ENCODE data around the gene NME7.
"Not testable (repeated sequence)": the region's sequence is repeated elsewhere in the genome, so short reads cannot be mapped to it uniquely, and the experiment has no call there.

Gene NME7

GRCh38 chr1:169305356-169305755 is 62.2 kb downstream of the NME7 start:
- DNase-seq (ENCODE audit: low spot score) = no peak

- no peak for DNase-seq (ENCODE audit: low spot score)
These were observed 66.7 kb downstream of the NME7 start for GRCh38 chr1:169300854-169301253.

- DNase-seq (ENCODE audit: low spot score) = no peak
These were observed 69.2 kb downstream of the NME7 start for GRCh38 chr1:169298441-169298840.

- DNase-seq (ENCODE audit: low spot score) = no peak
These were observed 71.8 kb downstream of the NME7 start for GRCh38 chr1:169295846-169296245.

- no peak for DNase-seq (ENCODE audit: low spot score)
These were observed 72.2 kb downstream of the NME7 start for GRCh38 chr1:169295425-169295824.

- DNase-seq (ENCODE audit: low spot score) = no peak
These were observed 78.6 kb downstream of the NME7 start for GRCh38 chr1:169289016-169289415.

- DNase-seq (ENCODE audit: low spot score) = no peak
These were observed 79.6 kb downstream of the NME7 start for GRCh38 chr1:169288011-169288414.

GRCh38 chr1:169287280-169287679 is 80.3 kb downstream of the NME7 start:
- no peak for DNase-seq (ENCODE audit: low spot score)

- not testable (repeated sequence) for DNase-seq (ENCODE audit: low spot score)
These were observed 86.0 kb downstream of the NME7 start for GRCh38 chr1:169281562-169281961.

- no peak for DNase-seq (ENCODE audit: low spot score)
These were observed 96.5 kb downstream of the NME7 start for GRCh38 chr1:169271098-169271497.

GRCh38 chr1:169266133-169266532 is 101.5 kb downstream of the NME7 start:
- no peak for DNase-seq (ENCODE audit: low spot score)

- DNase-seq (ENCODE audit: low spot score) = no peak
These were observed 104.5 kb downstream of the NME7 start for GRCh38 chr1:169263059-169263458.

- DNase-seq (ENCODE audit: low spot score) = no peak
These were observed 105.7 kb downstream of the NME7 start for GRCh38 chr1:169261884-169262283.

- DNase-seq (ENCODE audit: low spot score) = no peak
These were observed 107.0 kb downstream of the NME7 start for GRCh38 chr1:169260478-169261151.

GRCh38 chr1:169259816-169260215 is 107.8 kb downstream of the NME7 start:
- DNase-seq (ENCODE audit: low spot score) = no peak

- DNase-seq (ENCODE audit: low spot score) = no peak
These were observed 116.8 kb downstream of the NME7 start for GRCh38 chr1:169250795-169251194.

GRCh38 chr1:169250022-169250421 is 117.6 kb downstream of the NME7 start:
- no peak for DNase-seq (ENCODE audit: low spot score)

- DNase-seq (ENCODE audit: low spot score) = no peak
These were observed 118.0 kb downstream of the NME7 start for GRCh38 chr1:169249611-169250010.

GRCh38 chr1:169245706-169246105 is 121.9 kb downstream of the NME7 start:
- no peak for DNase-seq (ENCODE audit: low spot score)

- peak; percentile 6 for DNase-seq (ENCODE audit: low spot score)
These were observed 127.0 kb downstream of the NME7 start for GRCh38 chr1:169240449-169241232.

- no peak for DNase-seq (ENCODE audit: low spot score)
These were observed 130.7 kb downstream of the NME7 start for GRCh38 chr1:169236880-169237279.

GRCh38 chr1:169236143-169236542 is 131.5 kb downstream of the NME7 start:
- DNase-seq (ENCODE audit: low spot score) = no peak

- no peak for DNase-seq (ENCODE audit: low spot score)
These were observed 132.0 kb downstream of the NME7 start for GRCh38 chr1:169235568-169235967.

GRCh38 chr1:169234780-169235179 is 132.8 kb downstream of the NME7 start:
- DNase-seq (ENCODE audit: low spot score) = no peak
